GM23248 (cell line): ENCODE results near the gene P4HA3. TPM values are rescaled to one million over a fixed set of nuclear protein-coding genes. Genes with fewer than 3 reads are reported as not detected.

Experiments used
- DNase-seq: peaks from one replicate; pipeline ENCODE4 v3.0.0-alpha.2; 2015
- H2AFZ ChIP-seq: fragments of 200-600 bp; sonication (generic); 2 replicates; pipeline ENCODE4 v1.6.1; 2016; ENCODE audit warnings: antibody characterized with exemption
- H3F3A ChIP-seq: fragments of 200-600 bp; sonication (generic); 2 replicates; pipeline ENCODE4 v1.6.1; 2016; ENCODE audit warnings: mild to moderate bottlenecking, antibody characterized with exemption, mixed run types; ENCODE audit not compliant: insufficient read depth
- H3K27ac ChIP-seq: fragments of 200-600 bp; sonication (generic); 2 replicates; pipeline ENCODE4 v1.5.1; 2016; ENCODE audit warnings: mild to moderate bottlenecking
- H3K27me3 ChIP-seq: fragments of 200-600 bp; sonication (generic); replicated peaks from 2 replicates; pipeline ENCODE4 v1.6.1; 2016; ENCODE audit warnings: mild to moderate bottlenecking; ENCODE audit not compliant: insufficient read depth
- H3K36me3 ChIP-seq: fragments of 200-600 bp; sonication (generic); 2 replicates; pipeline ENCODE4 v1.6.1; 2016; ENCODE audit warnings: low read depth, mild to moderate bottlenecking
- H3K4me1 ChIP-seq: fragments of 200-600 bp; sonication (generic); 2 replicates; pipeline ENCODE4 v1.6.1; 2016; ENCODE audit warnings: mild to moderate bottlenecking; ENCODE audit not compliant: insufficient read depth
- H3K4me2 ChIP-seq: fragments of 200-600 bp; sonication (generic); one replicate; pipeline ENCODE4 v1.6.1; 2016; ENCODE audit warnings: mild to moderate bottlenecking; ENCODE audit not compliant: unreplicated experiment
- H3K4me3 ChIP-seq: fragments of 200-600 bp; sonication (generic); 2 replicates; pipeline ENCODE4 v1.5.1; 2016; ENCODE audit warnings: mild to moderate bottlenecking
- H3K79me2 ChIP-seq: fragments of 200-600 bp; sonication (generic); 2 replicates; pipeline ENCODE4 v1.6.1; 2016; ENCODE audit warnings: mild to moderate bottlenecking; ENCODE audit not compliant: insufficient read depth
- H3K9ac ChIP-seq: fragments of 200-600 bp; sonication (generic); 2 replicates; pipeline ENCODE4 v1.6.1; 2016; ENCODE audit warnings: mild to moderate bottlenecking
- H3K9me2 ChIP-seq: fragments of 200-600 bp; sonication (generic); 2 replicates; pipeline ENCODE4 v1.6.1; 2016; ENCODE audit warnings: mixed run types, mild to moderate bottlenecking, moderate library complexity; ENCODE audit not compliant: insufficient read depth
- H3K9me3 ChIP-seq: fragments of 200-600 bp; sonication (generic); one replicate; pipeline ENCODE4 v1.6.1; 2017; ENCODE audit warnings: low read depth
- H4K20me1 ChIP-seq: fragments of 200-600 bp; sonication (generic); 2 replicates; pipeline ENCODE4 v1.6.0; 2016; ENCODE audit not compliant: insufficient read depth
- EZH2 ChIP-seq: fragments of 200-600 bp; sonication (generic); IDR thresholded peaks from 2 replicates; pipeline ENCODE4 v1.6.1; 2018; ENCODE audit warnings: antibody characterized with exemption, mild to moderate bottlenecking; ENCODE audit not compliant: insufficient read depth, poor library complexity, severe bottlenecking
- EZH2phosphoT487 ChIP-seq: fragments of 200-600 bp; sonication (generic); IDR thresholded peaks from 2 replicates; pipeline ENCODE4 v1.6.1; 2018; ENCODE audit warnings: antibody characterized with exemption, moderate library complexity, mild to moderate bottlenecking, low read depth; ENCODE audit not compliant: insufficient read depth
- WGBS, 2 experiments: methylation state at CpG; one replicate each; pipeline ENCODE4 v1.1.6; 2015 to 2017; ENCODE audit warnings: low lambda C conversion rate in 2 of 2, low coverage in 1 of 2; ENCODE audit errors: missing lambda C conversion rate in 2 of 2; 5-methylcytosine and 5-hydroxymethylcytosine counted together
- in situ Hi-C: fragments of 300-500 bp; cut with MboI; formaldehyde crosslinking; loops from 2 replicates; pipeline ENCODE4 v1.15.0; 2020
- polyA plus RNA-seq: library from polyadenylated mRNA; unstranded; fragments of >200 nt; fragmentation: Nextera tagmentation; extraction: Ambion mirVana; gene quantifications from 2 replicates; pipeline ENCODE4 v1.2.1, GENCODE V29; 2016
- total RNA-seq: library from RNA; depleted of rRNA; stranded (reverse); fragments of >200 nt; shearing (Covaris generic); gene quantifications from 2 replicates; pipeline ENCODE4 v1.2.3, GENCODE V29; 2014

The P4HA3 gene
- total and polyA plus RNA-seq, 2 experiments from 2014 or later, result 26.4 to 30.6 TPM

GRCh38 chr11:74347381-74347780 is 35.9 kb upstream of the P4HA3 start:
- Histone ChIP-seq H3K27ac (no peak overlapping the region), H3K36me3 (0 out of 2 replicates have a peak, but pooled peaks cover 4% of the 10 kb centered on the region), H3K4me3 (no peak overlapping the region), H3K4me2 (no peak overlapping the region), H3K79me2 (no peaks in the 10 kb centered on the region), H3K9me3 (no peaks in the 10 kb centered on the region), H3F3A (no peaks in the 10 kb centered on the region), H2AFZ (no peak overlapping the region), H3K27me3 (no peaks in the 10 kb centered on the region), H3K4me1 (0 out of 2 replicates have a peak, but pooled peaks cover 7% of the 10 kb centered on the region), H3K9me2 (no peaks in the 10 kb centered on the region), H4K20me1 (no peaks in the 10 kb centered on the region), H3K9ac (no peak overlapping the region)
- 76 to 82% methylated on average over 2 of the region's 2 CpGs for WGBS, 2 experiments
- in situ Hi-C loops, result no loop called here
- no peak for TF ChIP-seq EZH2
- no peak for TF ChIP-seq EZH2phosphoT487
- DNase-seq, result peak; percentile 49

- DNase-seq, result no peak
- Histone ChIP-seq H3K9me2 (no peaks in the 10 kb centered on the region), H3K79me2 (no peaks in the 10 kb centered on the region), H4K20me1 (no peaks in the 10 kb centered on the region), H3K9ac (no peak overlapping the region), H3K36me3 (0 out of 2 replicates have a peak, but pooled peaks cover 4% of the 10 kb centered on the region), H3F3A (no peaks in the 10 kb centered on the region), H2AFZ (no peak overlapping the region), H3K9me3 (no peaks in the 10 kb centered on the region), H3K27ac (no peak overlapping the region), H3K27me3 (no peaks in the 10 kb centered on the region), H3K4me2 (no peak overlapping the region), H3K4me1 (0 out of 2 replicates have a peak, but pooled peaks cover 7% of the 10 kb centered on the region), H3K4me3 (no peak overlapping the region)
- in situ Hi-C loops, result no loop called here
- TF ChIP-seq EZH2 (no peak), EZH2phosphoT487 (no peak)
- 0 to 18% methylated on average over 1 of the region's 1 CpG for WGBS, 2 experiments
These were observed 34.0 kb upstream of the P4HA3 start for GRCh38 chr11:74345420-74345819.

GRCh38 chr11:74341921-74342320 is 30.5 kb upstream of the P4HA3 start:
- H3F3A ChIP-seq, result no peaks in the 10 kb centered on the region
- DNase-seq, result no peak
- H2AFZ ChIP-seq, result no peak overlapping the region
- no peaks in the 10 kb centered on the region for H3K4me1 ChIP-seq
- no peaks in the 10 kb centered on the region for H3K9me2 ChIP-seq
- H3K27me3 ChIP-seq, result no peaks in the 10 kb centered on the region
- 35 to 40% methylated on average over 1 of the region's 1 CpG for WGBS, 2 experiments
- H3K27ac ChIP-seq, result no peak overlapping the region
- in situ Hi-C loops, result no loop called here
- TF ChIP-seq EZH2phosphoT487, result no peak
- TF ChIP-seq EZH2, result no peak
- H3K36me3 ChIP-seq, result peaks cover 4% of the 10 kb centered on the region; the same call in 1 of the 2 replicates
- H3K79me2 ChIP-seq, result no peaks in the 10 kb centered on the region
- H3K4me2 ChIP-seq, result no peak overlapping the region
- no peaks in the 10 kb centered on the region for H4K20me1 ChIP-seq
- no peak overlapping the region for H3K9ac ChIP-seq
- H3K9me3 ChIP-seq, result no peaks in the 10 kb centered on the region
- H3K4me3 ChIP-seq, result no peak overlapping the region

- H4K20me1 ChIP-seq, result no peaks in the 10 kb centered on the region
- no peaks in the 10 kb centered on the region for H3K79me2 ChIP-seq
- H3K9me2 ChIP-seq, result no peaks in the 10 kb centered on the region
- H3K9ac ChIP-seq, result no peak overlapping the region
- TF ChIP-seq EZH2 (no peak), EZH2phosphoT487 (no peak)
- no peak overlapping the region for H3K4me2 ChIP-seq
- no peak for DNase-seq
- H3F3A ChIP-seq, result no peaks in the 10 kb centered on the region
- H3K27ac ChIP-seq, result no peak overlapping the region
- no peak overlapping the region for H2AFZ ChIP-seq
- in situ Hi-C loops, result no loop called here
- no peaks in the 10 kb centered on the region for H3K27me3 ChIP-seq
- no peaks in the 10 kb centered on the region for H3K4me1 ChIP-seq
- H3K4me3 ChIP-seq, result no peak overlapping the region
- H3K36me3 ChIP-seq, result peaks cover under 1% of the 10 kb centered on the region; the same call in 1 of the 2 replicates
- H3K9me3 ChIP-seq, result no peaks in the 10 kb centered on the region
These were observed 28.2 kb upstream of the P4HA3 start for GRCh38 chr11:74339619-74340018.

- H3K4me3 ChIP-seq, result no peak overlapping the region
- H3K4me1 ChIP-seq, result no peaks in the 10 kb centered on the region
- H4K20me1 ChIP-seq, result no peaks in the 10 kb centered on the region
- DNase-seq, result no peak
- WGBS, 2 experiments, result 84 to 89% methylated on average over 6 of the region's 6 CpGs
- H3K9ac ChIP-seq, result no peak overlapping the region
- H2AFZ ChIP-seq, result no peak overlapping the region
- H3K9me2 ChIP-seq, result no peaks in the 10 kb centered on the region
- H3K4me2 ChIP-seq, result no peak overlapping the region
- H3K9me3 ChIP-seq, result no peaks in the 10 kb centered on the region
- no peaks in the 10 kb centered on the region; the same call in 1 of the 2 replicates for H3K36me3 ChIP-seq
- in situ Hi-C loops, result no loop called here
- H3K27me3 ChIP-seq, result no peaks in the 10 kb centered on the region
- H3K27ac ChIP-seq, result no peak overlapping the region
- TF ChIP-seq EZH2phosphoT487 (no peak), EZH2 (no peak)
- no peaks in the 10 kb centered on the region for H3K79me2 ChIP-seq
- no peaks in the 10 kb centered on the region for H3F3A ChIP-seq
These were observed 27.5 kb upstream of the P4HA3 start for GRCh38 chr11:74338963-74339362.
